ENCODE results near the gene IFFO2. TPM values are rescaled to one million over a fixed set of nuclear protein-coding genes. Genes with fewer than 3 reads are reported as not detected.

The IFFO2 gene
- total and polyA plus RNA-seq, 2 of the 8 experiments (the other 6 are each of a cell fraction or from before 2014, with no cell fraction given) = 6.6 to 10.4 TPM

DNA sequence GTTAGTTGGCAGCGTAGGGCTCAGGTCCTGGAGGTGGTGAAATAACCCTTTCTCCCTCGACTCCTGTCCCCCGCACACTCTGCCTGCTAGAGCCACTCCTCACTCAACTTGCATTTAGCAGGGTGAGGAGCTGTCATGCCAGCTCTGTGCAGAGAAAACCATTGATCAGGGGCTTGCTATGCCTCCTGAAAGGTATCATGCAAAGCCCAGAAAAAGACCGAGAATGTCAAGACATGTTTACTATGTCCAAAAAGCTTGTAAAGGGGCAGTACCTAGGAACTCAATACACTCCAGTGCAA, 72.1 kb downstream of the IFFO2 start:
- H4K20me1 ChIP-seq (replicated peaks in 1 of 2; ENCODE audit: control insufficient read depth in 1 of 2, insufficient read depth in 2 of 2, low read length in 2 of 2) = peaks cover 0 to 8% of the 10 kb centered on the region in 2 experiments
- no peak overlapping the region for H3K18ac ChIP-seq (ENCODE audit: extremely low read depth, low read length)
- H3K27ac ChIP-seq (ENCODE audit: low read depth, low read length) = no peak overlapping the region
- H3K27me3 ChIP-seq (replicated peaks in 1 of 4; ENCODE audit: control insufficient read depth in 3 of 4, extremely low read depth in 1 of 4, insufficient read depth in 3 of 4, low read length in 3 of 4) = no peaks in the 10 kb centered on the region
- no peak overlapping the region for H2AFZ ChIP-seq (ENCODE audit: low read length)
- no peaks in the 10 kb centered on the region for H3K23me2 ChIP-seq (ENCODE audit: low read depth, low read length)
- H3K4me1 ChIP-seq (replicated peaks in 1 of 4; ENCODE audit: control insufficient read depth in 3 of 4, insufficient read depth in 4 of 4, low read length in 3 of 4) = peaks cover 0 to 6% (median 4%) of the 10 kb centered on the region in 4 experiments; a peak in 4 of 7 replicates
- no peaks in the 10 kb centered on the region for H3K9me3 ChIP-seq (ENCODE audit: insufficient read depth in 2 of 2, low read depth in 1 of 2, low read length in 1 of 2)
- CTCF ChIA-PET (ENCODE audit: partially characterized antibody) = interaction anchor here (0.6 to 14.4 kb wide), 45 partner anchors 8 to 298 kb away, joined by 3 to 131 read pairs (median 4); partner anchors contain the start of gene ALDH4A1
- no peaks in the 10 kb centered on the region for H3K79me2 ChIP-seq (ENCODE audit: control insufficient read depth in 1 of 2, insufficient read depth in 2 of 2, low read length in 2 of 2)
- no peak overlapping the region for H2BK12ac ChIP-seq (ENCODE audit: low read depth, low read length)
- no peak overlapping the region for H4K8ac ChIP-seq (ENCODE audit: extremely low read depth, insufficient read depth, low read length)
- no peak overlapping the region for H2BK20ac ChIP-seq (ENCODE audit: low read length)
- no peak overlapping the region for H3K4ac ChIP-seq (replicated peaks; ENCODE audit: insufficient read length, low read depth, low read length)
- DNase-seq (ENCODE audit: low read depth in 1 of 2, low spot score in 2 of 2) (no peak), FAIRE-seq (no peak)
- H2BK5ac ChIP-seq (ENCODE audit: low read depth, low read length) = no peak overlapping the region
- WGBS, 2 experiments (ENCODE audit: extremely low coverage in 1 of 2, insufficient coverage in 1 of 2, insufficient read length in 1 of 2, insufficient replicate concordance in 2 of 2, low coverage in 1 of 2, low lambda C conversion rate in 2 of 2, missing lambda C conversion rate in 1 of 2) = 65% methylated on average over 4 of the region's 4 CpGs; no CpG with 5 or more reads in 1 of the 2 experiments
- H3K56ac ChIP-seq (replicated peaks; ENCODE audit: insufficient read length, low read depth, low read length) = no peak overlapping the region
- H4K5ac ChIP-seq (ENCODE audit: insufficient read length, low read depth, low read length) = no peak overlapping the region
- no peaks in the 10 kb centered on the region for H3K79me1 ChIP-seq (ENCODE audit: low read depth, low read length)
- H2AK5ac ChIP-seq (ENCODE audit: low read depth, low read length) = no peak overlapping the region
- no peak overlapping the region for H3K9ac ChIP-seq (replicated peaks in 1 of 4; ENCODE audit: extremely low read depth in 1 of 4, low read depth in 3 of 4, low read length in 3 of 4)
- H3K36me3 ChIP-seq (ENCODE audit: control insufficient read depth in 2 of 4, insufficient read depth in 4 of 4, low read length in 3 of 4) = peaks cover 0 to 11% (median 2%) of the 10 kb centered on the region in 4 experiments; a peak in 4 of 8 replicates
- TF ChIP-seq RXRA (IDR thresholded peaks at IDR 0.05; ENCODE audit: insufficient read depth, low read depth, low read length) (no peak), BRCA1 (IDR thresholded peaks at IDR 0.05; ENCODE audit: low read depth, low read length) (no peak), BACH1 (IDR thresholded peaks at IDR 0.05; ENCODE audit: low read length) (no peak)
- no peak overlapping the region for H2BK120ac ChIP-seq (replicated peaks; ENCODE audit: low read depth, low read length)
- no peak overlapping the region for H4K91ac ChIP-seq (replicated peaks; ENCODE audit: insufficient read length, low read length)
- no peak overlapping the region for H2BK15ac ChIP-seq (ENCODE audit: low read length)
- H3K4me2 ChIP-seq (ENCODE audit: insufficient read depth in 1 of 2, low read depth in 2 of 2, low read length in 2 of 2) = no peak overlapping the region
- no peak overlapping the region for H3K14ac ChIP-seq (ENCODE audit: insufficient read length)
- POLR2A ChIA-PET (ENCODE audit: partially characterized antibody) = interaction anchor here (1.4 kb wide), 1 partner anchor 9 kb away, joined by 5 read pairs; no protein-coding TSS in a partner anchor
- H3K4me3 ChIP-seq (ENCODE audit: extremely low read depth in 1 of 4, insufficient read depth in 2 of 4, low read depth in 3 of 4, low read length in 4 of 4) = no peak overlapping the region
- no peak overlapping the region for H3K23ac ChIP-seq (ENCODE audit: insufficient read length)
